ENCODE results near the gene RALBP1. TPM values are rescaled to one million over a fixed set of nuclear protein-coding genes. Genes with fewer than 3 reads are reported as not detected.

The RALBP1 gene
- total and polyA plus RNA-seq, 2 of the 4 experiments (the other 2 are of a cell fraction), result 30.6 to 38.2 TPM

GRCh38 chr18:9530226-9531009 lies 55.1 kb downstream of the RALBP1 start:
- Histone ChIP-seq H3K9me1 (ENCODE audit: insufficient read depth, low read length) (peaks cover 3% of the 10 kb centered on the region; the same call in 1 of the 2 replicates), H3K56ac (ENCODE audit: extremely low read depth, insufficient read depth, low read length) (no peak overlapping the region), H4K8ac (ENCODE audit: low read depth in 2 of 2, low read length in 2 of 2) (no peak overlapping the region), H3K4me1 (ENCODE audit: control insufficient read depth, insufficient read depth, low read length) (peaks cover 4% of the 10 kb centered on the region; the same call in 1 of the 2 replicates), H3K9me3 (ENCODE audit: control insufficient read depth, insufficient read depth, low read length) (no peaks in the 10 kb centered on the region), H4K20me1 (ENCODE audit: insufficient read depth, low read length) (no peaks in the 10 kb centered on the region), H3K14ac (replicated peaks; ENCODE audit: low read depth, low read length) (no peak overlapping the region), H3K18ac (ENCODE audit: low read depth, low read length) (no peak overlapping the region), H4K5ac (ENCODE audit: low read depth, low read length) (no peak overlapping the region), H3K9ac (ENCODE audit: low read depth, low read length) (no peak overlapping the region), H2AFZ (replicated peaks; ENCODE audit: low read length, poor library complexity) (no peak overlapping the region), H3K4me3 (ENCODE audit: insufficient read depth, low read depth, low read length) (no peak overlapping the region), H3K4ac (ENCODE audit: low read depth, low read length) (no peak overlapping the region), H3K27ac (ENCODE audit: insufficient read depth, low read length) (no peak overlapping the region), H2BK120ac (ENCODE audit: low read depth, low read length) (no peak overlapping the region), H3K36me3 (ENCODE audit: control insufficient read depth, insufficient read depth, low read length) (peaks cover 36% of the 10 kb centered on the region), H3K23ac (ENCODE audit: low read depth, low read length) (no peak overlapping the region), H4K91ac (ENCODE audit: insufficient read depth, low read depth, low read length) (no peak overlapping the region), H2BK20ac (ENCODE audit: low read depth, low read length) (no peak overlapping the region), H3K79me1 (ENCODE audit: low read depth in 1 of 2, low read length in 2 of 2) (peaks cover 4 to 9% of the 10 kb centered on the region in 2 experiments; a peak in 2 of 4 replicates), H2BK5ac (ENCODE audit: low read depth, low read length, poor library complexity, severe bottlenecking) (no peak overlapping the region), H2AK5ac (ENCODE audit: low read depth, low read length) (no peak overlapping the region), H2BK15ac (ENCODE audit: low read depth, low read length) (no peak overlapping the region), H3K4me2 (ENCODE audit: low read depth, low read length) (no peak overlapping the region), H3K27me3 (ENCODE audit: control insufficient read depth, insufficient read depth, low read length) (no peaks in the 10 kb centered on the region), H2AK9ac (replicated peaks; ENCODE audit: low read depth, low read length, poor library complexity) (no peak overlapping the region)
- POLR2A ChIA-PET (ENCODE audit: unreplicated experiment), result no interaction called here
- dilution Hi-C loops (cut with HindIII; ENCODE audit: low sequenced_read_pairs, unreplicated experiment), result no loop called here
- WGBS, 2 experiments (ENCODE audit: extremely low coverage in 2 of 2, insufficient read length in 1 of 2), result no CpG with 5 or more reads among the region's 6 CpGs
- no peak for ATAC-seq (ENCODE audit: low read depth)
- CTCF ChIA-PET, result interaction anchor here (1.2 kb wide), 1 partner anchor 14 kb away, joined by 5 read pairs; no protein-coding TSS in a partner anchor
- BruUV-seq (replicated peaks), result no TSS peak
- in situ Hi-C loops (cut with MboI; ENCODE audit: low sequenced_read_pairs), result no loop called here
- no peak for TF ChIP-seq CHD1 (IDR thresholded peaks at IDR 0.05; ENCODE audit: low read depth, low read length)
- TF ChIP-seq ELK1 (IDR thresholded peaks at IDR 0.05; ENCODE audit: borderline replicate concordance, low read depth, low read length), result no peak
- TF ChIP-seq CEBPB (IDR thresholded peaks at IDR 0.05; ENCODE audit: low read depth, low read length), result 0 out of 2 replicates have a peak, but pooled peaks have one; percentile 31
- TF ChIP-seq NFE2L2 (IDR thresholded peaks at IDR 0.05; ENCODE audit: low read depth, low read length), result no peak
- no peak for TF ChIP-seq RAD21 (IDR thresholded peaks at IDR 0.05; ENCODE audit: low read length)
- TF ChIP-seq POLR2A (IDR thresholded peaks at IDR 0.05; ENCODE audit: low read depth, low read length), result no peak
- no peak for TF ChIP-seq MAZ (IDR thresholded peaks at IDR 0.05; ENCODE audit: borderline replicate concordance, low read depth, low read length)
- no peak for TF ChIP-seq BHLHE40 (IDR thresholded peaks at IDR 0.05; ENCODE audit: low read depth, low read length)
- no peak for TF ChIP-seq USF2 (IDR thresholded peaks at IDR 0.05; ENCODE audit: low read depth, low read length)
- intact Hi-C loops (cut with micrococcal nuclease), result no loop called here
- DNase-seq, result no peak
